HEK293 (cell line): Measurements from ENCODE around the gene LEO1.
A peak's percentile ranks its signal among the peaks of the same experiment; 100 is the strongest.

ENCODE experiments used
- SALL2 ChIP-seq: fragments of 450-650 bp; formaldehyde crosslinking; IDR thresholded peaks from 2 replicates; pipeline ENCODE4 v1.5.0; 2017; ENCODE audit warnings: missing biosample characterization, mild to moderate bottlenecking, missing genetic modification characterization, borderline replicate concordance
- SP3 ChIP-seq: fragments of 450-650 bp; formaldehyde crosslinking; IDR thresholded peaks from 2 replicates; pipeline ENCODE4 v1.5.1; 2016; ENCODE audit warnings: missing biosample characterization, missing genetic modification characterization
- TRIM28 ChIP-seq: IDR thresholded peaks from 2 replicates; pipeline ENCODE4 v1.6.1; 2011; ENCODE audit warnings: low read length, control low read depth, borderline replicate concordance
- ZBTB1 ChIP-seq: fragments of 450-650 bp; formaldehyde crosslinking; IDR thresholded peaks from 2 replicates; pipeline ENCODE4 v1.5.1; 2016; ENCODE audit warnings: missing biosample characterization, missing genetic modification characterization
- ZBTB17 ChIP-seq: fragments of 450-650 bp; formaldehyde crosslinking; IDR thresholded peaks from 2 replicates; pipeline ENCODE4 v1.5.1; 2016; ENCODE audit warnings: missing biosample characterization, missing genetic modification characterization
- ZBTB7A ChIP-seq: fragments of 450-650 bp; formaldehyde crosslinking; IDR thresholded peaks from 2 replicates; pipeline ENCODE4 v1.5.1; 2016; ENCODE audit warnings: low read depth, missing biosample characterization, missing genetic modification characterization
- ZBTB8A ChIP-seq: fragments of 450-650 bp; formaldehyde crosslinking; IDR thresholded peaks from 2 replicates; pipeline ENCODE4 v1.5.1; 2016; ENCODE audit warnings: missing biosample characterization, missing genetic modification characterization
- ZNF155 ChIP-seq: fragments of 450-650 bp; formaldehyde crosslinking; IDR thresholded peaks from 2 replicates; pipeline ENCODE4 v1.5.1; 2016; ENCODE audit warnings: missing biosample characterization, missing genetic modification characterization
- ZNF16 ChIP-seq: fragments of 450-650 bp; formaldehyde crosslinking; IDR thresholded peaks from 2 replicates; pipeline ENCODE4 v1.5.1; 2016; ENCODE audit warnings: low read depth, missing biosample characterization, missing genetic modification characterization
- ZNF175 ChIP-seq: fragments of 450-650 bp; formaldehyde crosslinking; IDR thresholded peaks from 2 replicates; pipeline ENCODE4 v1.5.1; 2016; ENCODE audit warnings: missing biosample characterization, missing genetic modification characterization
- ZNF335 ChIP-seq: fragments of 450-650 bp; formaldehyde crosslinking; conservative IDR thresholded peaks from 2 replicates; pipeline ENCODE4 v1.5.1; 2016; ENCODE audit warnings: missing biosample characterization, missing genetic modification characterization
- ZNF426 ChIP-seq: fragments of 450-650 bp; formaldehyde crosslinking; IDR thresholded peaks from 2 replicates; pipeline ENCODE4 v1.5.1; 2017; ENCODE audit warnings: missing biosample characterization, missing genetic modification characterization, mild to moderate bottlenecking, inconsistent platforms, moderate library complexity
- ZNF473 ChIP-seq: fragments of 450-650 bp; formaldehyde crosslinking; IDR thresholded peaks from 2 replicates; pipeline ENCODE4 v1.5.1; 2017; ENCODE audit warnings: missing biosample characterization, missing genetic modification characterization
- ZNF501 ChIP-seq: fragments of 450-650 bp; formaldehyde crosslinking; IDR thresholded peaks from 2 replicates; pipeline ENCODE4 v1.5.1; 2016; ENCODE audit warnings: missing biosample characterization, missing genetic modification characterization
- ZNF521 ChIP-seq: fragments of 450-650 bp; formaldehyde crosslinking; IDR thresholded peaks from 2 replicates; pipeline ENCODE4 v1.5.1; 2017; ENCODE audit warnings: missing biosample characterization, mild to moderate bottlenecking, missing genetic modification characterization
- ZNF561 ChIP-seq: fragments of 450-650 bp; IDR thresholded peaks from 2 replicates; pipeline ENCODE4 v1.5.1; 2018; ENCODE audit warnings: missing biosample characterization, missing genetic modification characterization, borderline replicate concordance
- ZNF623 ChIP-seq: fragments of 450-650 bp; formaldehyde crosslinking; IDR thresholded peaks from 2 replicates; pipeline ENCODE4 v1.5.1; 2016; ENCODE audit warnings: missing biosample characterization, missing genetic modification characterization
- ZNF76 ChIP-seq: fragments of 450-650 bp; formaldehyde crosslinking; IDR thresholded peaks from 2 replicates; pipeline ENCODE4; 2016; ENCODE audit warnings: low read depth, missing biosample characterization, missing genetic modification characterization, borderline replicate concordance
- ZNF843 ChIP-seq: fragments of 450-650 bp; formaldehyde crosslinking; IDR thresholded peaks from 2 replicates; pipeline ENCODE4 v1.5.1; 2016; ENCODE audit warnings: missing biosample characterization, missing genetic modification characterization
- ZSCAN23 ChIP-seq: fragments of 450-650 bp; formaldehyde crosslinking; IDR thresholded peaks from 2 replicates; pipeline ENCODE4 v1.5.1; 2016; ENCODE audit warnings: missing biosample characterization, missing genetic modification characterization
- TF ChIP-seq, protein P1 (sequence below): fragments of 450-650 bp; formaldehyde crosslinking; IDR thresholded peaks from 2 replicates; pipeline ENCODE4; 2016; ENCODE audit warnings: missing biosample characterization, missing genetic modification characterization
- TF ChIP-seq, protein P2 (sequence below): fragments of 450-650 bp; formaldehyde crosslinking; IDR thresholded peaks from 2 replicates; pipeline ENCODE4 v1.5.1; 2016; ENCODE audit warnings: missing biosample characterization, missing genetic modification characterization
- TF ChIP-seq, protein P3 (sequence below): fragments of 450-650 bp; IDR thresholded peaks from 2 replicates; pipeline ENCODE4 v1.5.1; 2018; ENCODE audit warnings: missing biosample characterization, missing genetic modification characterization
- TF ChIP-seq, protein P4 (sequence below): fragments of 450-650 bp; formaldehyde crosslinking; IDR thresholded peaks from 2 replicates; pipeline ENCODE4 v1.5.1; 2017; ENCODE audit warnings: missing biosample characterization, missing genetic modification characterization
- TF ChIP-seq, protein P5 (sequence below): fragments of 450-650 bp; formaldehyde crosslinking; IDR thresholded peaks from 2 replicates; pipeline ENCODE4 v1.5.1; 2017; ENCODE audit warnings: missing biosample characterization, missing genetic modification characterization

The LEO1 gene

DNA sequence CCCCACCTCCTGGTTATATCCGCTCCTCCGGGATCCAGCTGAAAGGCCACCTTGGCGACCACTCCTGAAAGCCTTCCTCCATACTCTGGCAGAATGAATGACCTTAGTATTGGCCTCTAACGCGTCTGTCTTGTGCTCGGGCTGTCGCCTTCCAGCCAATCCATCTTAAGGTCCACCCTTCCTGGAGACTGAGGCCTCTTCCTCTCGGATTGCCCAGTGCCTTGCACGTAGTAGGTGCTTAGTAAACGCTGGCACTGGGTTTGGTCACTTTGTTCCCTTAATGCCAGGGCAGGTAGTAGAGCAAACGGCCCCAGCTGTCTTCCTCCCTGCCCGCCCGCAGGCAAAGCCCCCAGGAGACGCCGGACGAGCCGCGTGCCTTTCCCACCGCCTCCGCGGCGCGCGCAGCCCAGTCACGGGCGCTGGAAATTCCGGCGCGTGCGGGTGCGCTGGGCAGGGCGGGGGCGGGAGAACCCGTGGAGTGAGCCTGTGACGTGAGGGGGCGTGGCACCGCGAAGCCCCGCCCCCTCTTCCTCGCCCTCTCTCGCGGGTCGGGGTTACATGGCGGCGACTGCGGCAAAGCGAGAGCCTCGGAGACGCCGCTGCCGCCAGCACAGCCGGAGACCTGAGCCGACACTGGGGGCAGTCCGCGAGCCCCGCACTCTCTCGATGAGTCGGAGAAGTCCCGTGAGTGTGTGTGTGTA is 47.3 kb upstream of the LEO1 start, which contains the start of gene MAPK6 (continued):
- TF ChIP-seq ZNF16 (tag by site-specific recombination) (no peak), SALL2 (tag by site-specific recombination) (no peak), ZNF623 (tag by site-specific recombination) (no peak), ZBTB7A (tag by site-specific recombination) (0 out of 2 replicates have a peak, but pooled peaks have one; percentile 14), ZNF155 (tag by site-specific recombination) (no peak), ZBTB8A (tag by site-specific recombination) (peak; percentile 98), ZNF501 (tag by site-specific recombination) (peak; percentile 54; the same call in 1 of the 2 replicates), ZBTB17 (tag by site-specific recombination) (peak; percentile 72), ZNF76 (no peak), ZNF521 (tag by site-specific recombination) (no peak), ZNF175 (tag by site-specific recombination) (no peak), ZSCAN23 (tag by site-specific recombination) (no peak), ZNF843 (peak; percentile 51; the same call in 1 of the 2 replicates), ZNF426 (tag by site-specific recombination) (no peak), SP3 (peak; percentile 82), TRIM28 (no peak), ZNF561 (tag by site-specific recombination) (no peak), ZNF473 (tag by site-specific recombination) (no peak), ZNF335 (tag by site-specific recombination) (peak; percentile 87), ZBTB1 (tag by site-specific recombination) (0 out of 2 replicates have a peak, but pooled peaks have one; percentile 67)
- TF ChIP-seq, protein P1, sequence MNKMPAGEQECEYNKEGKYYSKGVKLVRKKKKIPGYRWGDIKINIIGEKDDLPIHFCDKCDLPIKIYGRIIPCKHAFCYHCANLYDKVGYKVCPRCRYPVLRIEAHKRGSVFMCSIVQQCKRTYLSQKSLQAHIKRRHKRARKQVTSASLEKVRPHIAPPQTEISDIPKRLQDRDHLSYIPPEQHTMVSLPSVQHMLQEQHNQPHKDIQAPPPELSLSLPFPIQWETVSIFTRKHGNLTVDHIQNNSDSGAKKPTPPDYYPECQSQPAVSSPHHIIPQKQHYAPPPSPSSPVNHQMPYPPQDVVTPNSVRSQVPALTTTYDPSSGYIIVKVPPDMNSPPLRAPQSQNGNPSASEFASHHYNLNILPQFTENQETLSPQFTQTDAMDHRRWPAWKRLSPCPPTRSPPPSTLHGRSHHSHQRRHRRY (tag by site-specific recombination): no peak
- TF ChIP-seq, protein P2, sequence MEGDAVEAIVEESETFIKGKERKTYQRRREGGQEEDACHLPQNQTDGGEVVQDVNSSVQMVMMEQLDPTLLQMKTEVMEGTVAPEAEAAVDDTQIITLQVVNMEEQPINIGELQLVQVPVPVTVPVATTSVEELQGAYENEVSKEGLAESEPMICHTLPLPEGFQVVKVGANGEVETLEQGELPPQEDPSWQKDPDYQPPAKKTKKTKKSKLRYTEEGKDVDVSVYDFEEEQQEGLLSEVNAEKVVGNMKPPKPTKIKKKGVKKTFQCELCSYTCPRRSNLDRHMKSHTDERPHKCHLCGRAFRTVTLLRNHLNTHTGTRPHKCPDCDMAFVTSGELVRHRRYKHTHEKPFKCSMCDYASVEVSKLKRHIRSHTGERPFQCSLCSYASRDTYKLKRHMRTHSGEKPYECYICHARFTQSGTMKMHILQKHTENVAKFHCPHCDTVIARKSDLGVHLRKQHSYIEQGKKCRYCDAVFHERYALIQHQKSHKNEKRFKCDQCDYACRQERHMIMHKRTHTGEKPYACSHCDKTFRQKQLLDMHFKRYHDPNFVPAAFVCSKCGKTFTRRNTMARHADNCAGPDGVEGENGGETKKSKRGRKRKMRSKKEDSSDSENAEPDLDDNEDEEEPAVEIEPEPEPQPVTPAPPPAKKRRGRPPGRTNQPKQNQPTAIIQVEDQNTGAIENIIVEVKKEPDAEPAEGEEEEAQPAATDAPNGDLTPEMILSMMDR: no peak
- TF ChIP-seq, protein P3, sequence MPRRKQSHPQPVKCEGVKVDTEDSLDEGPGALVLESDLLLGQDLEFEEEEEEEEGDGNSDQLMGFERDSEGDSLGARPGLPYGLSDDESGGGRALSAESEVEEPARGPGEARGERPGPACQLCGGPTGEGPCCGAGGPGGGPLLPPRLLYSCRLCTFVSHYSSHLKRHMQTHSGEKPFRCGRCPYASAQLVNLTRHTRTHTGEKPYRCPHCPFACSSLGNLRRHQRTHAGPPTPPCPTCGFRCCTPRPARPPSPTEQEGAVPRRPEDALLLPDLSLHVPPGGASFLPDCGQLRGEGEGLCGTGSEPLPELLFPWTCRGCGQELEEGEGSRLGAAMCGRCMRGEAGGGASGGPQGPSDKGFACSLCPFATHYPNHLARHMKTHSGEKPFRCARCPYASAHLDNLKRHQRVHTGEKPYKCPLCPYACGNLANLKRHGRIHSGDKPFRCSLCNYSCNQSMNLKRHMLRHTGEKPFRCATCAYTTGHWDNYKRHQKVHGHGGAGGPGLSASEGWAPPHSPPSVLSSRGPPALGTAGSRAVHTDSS: no peak
- TF ChIP-seq, protein P4, sequence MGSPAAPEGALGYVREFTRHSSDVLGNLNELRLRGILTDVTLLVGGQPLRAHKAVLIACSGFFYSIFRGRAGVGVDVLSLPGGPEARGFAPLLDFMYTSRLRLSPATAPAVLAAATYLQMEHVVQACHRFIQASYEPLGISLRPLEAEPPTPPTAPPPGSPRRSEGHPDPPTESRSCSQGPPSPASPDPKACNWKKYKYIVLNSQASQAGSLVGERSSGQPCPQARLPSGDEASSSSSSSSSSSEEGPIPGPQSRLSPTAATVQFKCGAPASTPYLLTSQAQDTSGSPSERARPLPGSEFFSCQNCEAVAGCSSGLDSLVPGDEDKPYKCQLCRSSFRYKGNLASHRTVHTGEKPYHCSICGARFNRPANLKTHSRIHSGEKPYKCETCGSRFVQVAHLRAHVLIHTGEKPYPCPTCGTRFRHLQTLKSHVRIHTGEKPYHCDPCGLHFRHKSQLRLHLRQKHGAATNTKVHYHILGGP (tag by site-specific recombination): no peak
- TF ChIP-seq, protein P5, sequence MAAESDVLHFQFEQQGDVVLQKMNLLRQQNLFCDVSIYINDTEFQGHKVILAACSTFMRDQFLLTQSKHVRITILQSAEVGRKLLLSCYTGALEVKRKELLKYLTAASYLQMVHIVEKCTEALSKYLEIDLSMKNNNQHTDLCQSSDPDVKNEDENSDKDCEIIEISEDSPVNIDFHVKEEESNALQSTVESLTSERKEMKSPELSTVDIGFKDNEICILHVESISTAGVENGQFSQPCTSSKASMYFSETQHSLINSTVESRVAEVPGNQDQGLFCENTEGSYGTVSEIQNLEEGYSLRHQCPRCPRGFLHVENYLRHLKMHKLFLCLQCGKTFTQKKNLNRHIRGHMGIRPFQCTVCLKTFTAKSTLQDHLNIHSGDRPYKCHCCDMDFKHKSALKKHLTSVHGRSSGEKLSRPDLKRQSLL: no peak
